A549 (cell line): ENCODE results near the gene KRT71. TPM values are rescaled to one million over a fixed set of nuclear protein-coding genes. Genes with fewer than 3 reads are reported as not detected.

Source experiments
- ATAC-seq, 2 experiments: fragments of 200-7000 bp in 1 of 2; fragments of >200 bp in 1 of 2; cut with Nextera tagmentation in 1 of 2; cut with Tn5 transposase in 1 of 2; 3 replicates each; pipeline versions ENCODE4 v1.8.0 to v1.9.1; 2018 to 2020; ENCODE audit warnings: mild to moderate bottlenecking in 1 of 2, moderate library complexity in 1 of 2
- CTCF ChIA-PET: fragments of 300-600 bp; sonication (Branson Sonifier 250); formaldehyde crosslinking; extraction: SDS; loops from one replicate; lab custom pipeline; 2021; ENCODE audit warnings: antibody characterized with exemption, inconsistent platforms; lab: Yijun Ruan, JAX
- POLR2A ChIA-PET: fragments of 350-600 bp; formaldehyde crosslinking; extraction: SDS; loops from one replicate; lab custom pipeline; 2021; ENCODE audit warnings: antibody characterized with exemption, inconsistent platforms; lab: Yijun Ruan, JAX
- DNase-seq, 2 experiments: peaks; one replicate each; pipeline versions ENCODE4 v3.0.0 to v3.0.0-alpha.2; 2011 to 2016; ENCODE audit warnings: low read depth in 1 of 2, low spot score in 1 of 2
- FAIRE-seq: peaks from 2 replicates; lab custom pipeline; 2011; peaks lifted over from hg19 to GRCh38; lab: Jason Lieb, UNC
- H3K27ac ChIP-seq, 2 experiments: fragments of >200 bp; sonication (Bioruptor Twin); formaldehyde crosslinking; 3 replicates each; pipeline ENCODE4 v1.5.1; 2016 to 2017
- H3K4me1 ChIP-seq: fragments of >200 bp; sonication (Bioruptor Twin); formaldehyde crosslinking; 3 replicates; pipeline ENCODE4 v1.6.1; 2016
- H3K4me2 ChIP-seq: fragments of >200 bp; sonication (Bioruptor Twin); formaldehyde crosslinking; 3 replicates; pipeline ENCODE4 v1.6.1; 2016
- H3K4me3 ChIP-seq: fragments of >200 bp; sonication (Bioruptor Twin); formaldehyde crosslinking; 3 replicates; pipeline ENCODE4 v1.5.1; 2016
- H3K9me3 ChIP-seq: fragments of >200 bp; sonication (Bioruptor Twin); formaldehyde crosslinking; 3 replicates; pipeline ENCODE4 v1.6.1; 2016
- CEBPB ChIP-seq, 2 experiments: fragments of >200 bp in 1 of 2; sonication (Bioruptor Twin) in 1 of 2; formaldehyde crosslinking in 1 of 2; IDR thresholded peaks; 2 replicates each; pipeline ENCODE4 v1.6.1; 2012 to 2016
- CHD4 ChIP-seq: fragments of 200-600 bp; sonication (generic); IDR thresholded peaks from 2 replicates; pipeline ENCODE4 v1.6.1; 2016; ENCODE audit warnings: antibody characterized with exemption, mild to moderate bottlenecking, borderline replicate concordance
- CTCF ChIP-seq: fragments of >200 bp; sonication (Bioruptor Twin); formaldehyde crosslinking; IDR thresholded peaks from 3 replicates; pipeline ENCODE4 v1.5.1; 2016
- ELK1 ChIP-seq: fragments of 150-350 bp; IDR thresholded peaks from 2 replicates; pipeline ENCODE4 v1.6.1; 2014; ENCODE audit warnings: low read depth, mild to moderate bottlenecking, low read length
- FOSB ChIP-seq: fragments of 250-450 bp; sonication (Bioruptor Pico); IDR thresholded peaks from 2 replicates; pipeline ENCODE4 v1.5.0; 2020; ENCODE audit warnings: mild to moderate bottlenecking, moderate library complexity
- FOSL2 ChIP-seq, 2 experiments: fragments of 450-650 bp in 1 of 2; fragments of >200 bp in 1 of 2; sonication (Bioruptor Twin) in 1 of 2; formaldehyde crosslinking; IDR thresholded peaks; 2 replicates each; pipeline versions ENCODE4 v1.5.0 to v1.6.1; 2016 to 2020; ENCODE audit warnings: mild to moderate bottlenecking in 1 of 2, moderate library complexity in 1 of 2
- HDAC2 ChIP-seq: fragments of 200-600 bp; sonication (generic); IDR thresholded peaks from 2 replicates; pipeline ENCODE4 v1.6.1; 2016
- HES2 ChIP-seq: fragments of >200 bp; sonication (Bioruptor Twin); formaldehyde crosslinking; IDR thresholded peaks from 2 replicates; pipeline ENCODE4 v1.6.1; 2016
- HOXA7 ChIP-seq: fragments of 250-450 bp; sonication (Bioruptor Pico); IDR thresholded peaks from 2 replicates; pipeline ENCODE4 v1.5.0; 2020; ENCODE audit warnings: mild to moderate bottlenecking, moderate library complexity
- HOXB13 ChIP-seq: fragments of 250-450 bp; sonication (Bioruptor Pico); IDR thresholded peaks from 2 replicates; pipeline ENCODE4 v1.5.0; 2020; ENCODE audit warnings: low read depth, mild to moderate bottlenecking, moderate library complexity
- NR3C1 ChIP-seq: fragments of >200 bp; sonication (Bioruptor Twin); formaldehyde crosslinking; IDR thresholded peaks from 3 replicates; pipeline ENCODE4 v1.6.1; 2017
- PHF8 ChIP-seq: fragments of 200-600 bp; sonication (generic); IDR thresholded peaks from 2 replicates; pipeline ENCODE4 v1.6.1; 2016; ENCODE audit warnings: low read depth, mild to moderate bottlenecking, antibody characterized with exemption, moderate library complexity, borderline replicate concordance
- POLR2A ChIP-seq: IDR thresholded peaks from 2 replicates; pipeline ENCODE4 v1.6.1; 2012; ENCODE audit warnings: mild to moderate bottlenecking, low read length
- POLR2AphosphoS2 ChIP-seq: conservative IDR thresholded peaks from 2 replicates; pipeline ENCODE4 v1.6.1; 2012; ENCODE audit warnings: low read length, improper control_type of control experiment, inconsistent platforms
- RAD21 ChIP-seq, 2 experiments: fragments of >200 bp in 1 of 2; sonication (Bioruptor Twin) in 1 of 2; formaldehyde crosslinking in 1 of 2; IDR thresholded peaks in 1 of 2; conservative IDR thresholded peaks in 1 of 2; 2 replicates in 1 of 2; 3 replicates in 1 of 2; pipeline ENCODE4 v1.6.1; 2012 to 2018; ENCODE audit warnings: inconsistent platforms in 1 of 2
- REST ChIP-seq: fragments of 200-600 bp; sonication (generic); IDR thresholded peaks from 2 replicates; pipeline ENCODE4 v1.6.1; 2016; ENCODE audit warnings: antibody characterized with exemption, mild to moderate bottlenecking, moderate library complexity
- RFX5 ChIP-seq: fragments of 450-650 bp; IDR thresholded peaks from 2 replicates; pipeline ENCODE4 v1.7.1; 2014; ENCODE audit warnings: antibody characterized with exemption, mild to moderate bottlenecking, moderate library complexity
- RNF2 ChIP-seq: fragments of 200-600 bp; sonication (generic); IDR thresholded peaks from 2 replicates; pipeline ENCODE4 v1.6.1; 2016; ENCODE audit warnings: low read depth, mild to moderate bottlenecking, antibody characterized with exemption, moderate library complexity, borderline replicate concordance
- SMC3 ChIP-seq: fragments of >200 bp; sonication (Bioruptor Twin); formaldehyde crosslinking; IDR thresholded peaks from 3 replicates; pipeline ENCODE4 v1.6.1; 2018; ENCODE audit warnings: inconsistent platforms
- ZC3H11A ChIP-seq: fragments of 450-650 bp; IDR thresholded peaks from 2 replicates; pipeline ENCODE4 v1.6.1; 2014; ENCODE audit warnings: antibody characterized with exemption, mild to moderate bottlenecking
- ZFP36 ChIP-seq: fragments of 450-650 bp; IDR thresholded peaks from 2 replicates; pipeline ENCODE4 v1.6.1; 2014; ENCODE audit warnings: borderline replicate concordance; ENCODE audit not compliant: partially characterized antibody
- ZNF302 ChIP-seq: fragments of 250-450 bp; sonication (Bioruptor Pico); IDR thresholded peaks from 2 replicates; pipeline ENCODE4 v1.9.0; 2021; ENCODE audit warnings: inconsistent platforms, mild to moderate bottlenecking, moderate library complexity
- ZSCAN20 ChIP-seq: fragments of 250-450 bp; sonication (Bioruptor Pico); IDR thresholded peaks from 2 replicates; pipeline ENCODE4 v1.8.0; 2022; ENCODE audit warnings: mild to moderate bottlenecking, moderate library complexity
- WGBS: methylation state at CpG from one replicate; pipeline ENCODE4 v1.1.6; 2017; ENCODE audit errors: missing lambda C conversion rate; 5-methylcytosine and 5-hydroxymethylcytosine counted together
- polyA plus RNA-seq, 4 experiments: library from polyadenylated mRNA; depleted of rRNA in 3 of 4; stranded (reverse); fragments of >200 nt; fragmentation: RNase III in 1 of 4; extraction: RNeasy Plus Mini Kit Qiagen cat#74134 plus additional on column Dnase treatment in 1 of 4; gene quantifications; 2 replicates in 3 of 4; 3 replicates in 1 of 4; pipeline ENCODE4 v1.2.3, GENCODE V29; 2011 to 2017

The KRT71 gene
- polyA plus RNA-seq, 2 of the 4 experiments (the other 2 are of a cell fraction) = not detected

GRCh38 chr12:52582971-52583456 is 30.1 kb upstream of the KRT71 start:
- CTCF ChIA-PET = interaction anchor here (0.6 to 13.8 kb wide), 65 partner anchors 9 to 440 kb away, joined by 3 to 492 read pairs (median 3); partner anchors contain the start of genes KRT2, KRT5 and KRT74
- POLR2A ChIA-PET = no interaction called here
- TF ChIP-seq CHD4 = no peak
- TF ChIP-seq RAD21 (conservative IDR thresholded peaks at IDR 0.05 in 1 of 2, IDR thresholded peaks at IDR 0.05 in 1 of 2) = peak; percentile 94 to 97
- no peak for TF ChIP-seq CEBPB (IDR thresholded peaks at IDR 0.05)
- no peak for TF ChIP-seq ZFP36
- TF ChIP-seq ZC3H11A = no peak
- no peak for TF ChIP-seq HOXB13
- TF ChIP-seq SMC3 = peak; percentile 96
- TF ChIP-seq NR3C1 = no peak
- no peak for TF ChIP-seq POLR2A
- no peak for TF ChIP-seq HDAC2
- no peak for TF ChIP-seq RNF2
- TF ChIP-seq RFX5 = no peak
- TF ChIP-seq REST = no peak
- no peak for TF ChIP-seq ELK1
- no peak for TF ChIP-seq ZNF302 (CRISPR knock-in tag)
- no peak for TF ChIP-seq ZSCAN20 (CRISPR knock-in tag)
- no peak for TF ChIP-seq FOSB (CRISPR knock-in tag)
- TF ChIP-seq FOSL2 (IDR thresholded peaks at IDR 0.05) = no peak
- no peak for TF ChIP-seq FOSL2 (CRISPR knock-in tag; IDR thresholded peaks at IDR 0.05)
- peak; percentile 85 for TF ChIP-seq CTCF
- no peak for TF ChIP-seq HES2
- TF ChIP-seq HOXA7 (CRISPR knock-in tag) = no peak
- no peak for TF ChIP-seq PHF8
- no peak for TF ChIP-seq POLR2AphosphoS2
- Histone ChIP-seq H3K4me1 (peaks cover 24% of the 10 kb centered on the region), H3K9me3 (no peaks in the 10 kb centered on the region), H3K4me2 (peak overlapping the region; percentile 45), H3K27ac (peak overlapping the region; percentile 43 to 82), H3K4me3 (no peak overlapping the region)
- DNase-seq (peak; percentile 74 to 88), ATAC-seq (peak; percentile 87 to 96), FAIRE-seq (peak; percentile 83)
- WGBS = 8% methylated on average over 7 of the region's 7 CpGs
